Hematopoietic multipotent progenitor cell (in vitro differentiated cells): ENCODE data around the gene NALCN. TPM values are rescaled to one million over a fixed set of nuclear protein-coding genes. Genes with fewer than 3 reads are reported as not detected.
A peak's percentile ranks its signal among the peaks of the same experiment; 100 is the strongest.

Experiments used
- DNase-seq, 3 donors: peaks; one replicate each; pipeline ENCODE4 v3.0.0-alpha.2; 2011 to 2015; ENCODE audit warnings: low read depth in 2 of 3, low spot score in 2 of 3
- total RNA-seq: library from RNA; depleted of rRNA; stranded (reverse); fragments of >200 nt; gene quantifications from one replicate; pipeline ENCODE4 v1.2.3, GENCODE V29; 2012

Gene NALCN
- total RNA-seq, 1 donor, result not detected

- DNase-seq, result no peak
Measured at GRCh38 chr13:101211261-101211660, 205.0 kb downstream of the NALCN start.

GRCh38 chr13:101210774-101211173 lies 205.5 kb downstream of the NALCN start:
- DNase-seq, result no peak

GRCh38 chr13:101209206-101209893 lies 207.0 kb downstream of the NALCN start:
- DNase-seq, result no peak

GRCh38 chr13:101205408-101205807 lies 210.9 kb downstream of the NALCN start:
- DNase-seq, result no peak

GRCh38 chr13:101204270-101205020 lies 211.9 kb downstream of the NALCN start:
- DNase-seq, result no peak

GRCh38 chr13:101202590-101202989 lies 213.7 kb downstream of the NALCN start:
- DNase-seq, result no peak

- no peak for DNase-seq
Measured at GRCh38 chr13:101190976-101191375, 225.3 kb downstream of the NALCN start.

- no peak for DNase-seq
Measured at GRCh38 chr13:101190337-101190736, 226.0 kb downstream of the NALCN start.

GRCh38 chr13:101185606-101186005 lies 230.7 kb downstream of the NALCN start:
- DNase-seq, result no peak

GRCh38 chr13:101181076-101181685 lies 235.1 kb downstream of the NALCN start:
- no peak for DNase-seq

- no peak for DNase-seq
Measured at GRCh38 chr13:101179021-101179420, 237.3 kb downstream of the NALCN start.

- DNase-seq, result no peak
Measured at GRCh38 chr13:101178406-101178805, 237.9 kb downstream of the NALCN start.

- no peak for DNase-seq
Measured at GRCh38 chr13:101170306-101170705, 246.0 kb downstream of the NALCN start.

GRCh38 chr13:101157261-101157660 lies 259.0 kb downstream of the NALCN start:
- DNase-seq, result no peak

- DNase-seq, result no peak
Measured at GRCh38 chr13:101155920-101156319, 260.4 kb downstream of the NALCN start.

GRCh38 chr13:101152184-101152583 lies 264.1 kb downstream of the NALCN start:
- no peak for DNase-seq

GRCh38 chr13:101150998-101151397 lies 265.3 kb downstream of the NALCN start:
- DNase-seq, result no peak

GRCh38 chr13:101149735-101150384 lies 266.4 kb downstream of the NALCN start:
- no peak for DNase-seq

- no peak for DNase-seq
Measured at GRCh38 chr13:101146101-101146898, 270.0 kb downstream of the NALCN start.

GRCh38 chr13:101144808-101145419 lies 271.4 kb downstream of the NALCN start:
- DNase-seq, result peak in 2 of 3 donors; percentile 31 to 67
